ENCODE measurements around the gene ADAM12.

DNA sequence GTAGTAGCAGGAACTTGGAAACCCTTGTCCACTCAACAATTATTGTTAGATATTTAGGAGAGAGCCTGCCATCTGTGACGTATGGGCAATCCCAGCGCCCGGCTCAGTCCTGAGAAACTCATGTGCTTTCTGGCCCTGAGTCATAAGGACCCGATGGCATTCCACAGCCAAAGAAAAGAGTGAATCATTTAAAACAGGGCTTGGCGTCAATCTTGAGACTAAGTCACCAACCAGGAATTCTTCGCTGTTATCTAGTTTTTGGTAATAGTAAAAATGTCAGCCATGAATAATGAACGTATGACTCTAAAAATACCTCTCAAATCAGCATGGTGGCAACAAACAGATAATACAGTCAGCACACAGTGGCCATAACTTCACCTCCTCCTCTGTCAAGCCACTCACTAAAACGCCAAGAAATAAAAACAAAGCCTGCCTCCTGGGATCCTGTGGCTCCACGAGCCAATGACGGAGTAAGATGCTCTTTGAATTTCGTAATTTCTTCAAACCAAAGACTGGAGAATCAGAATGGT, 140.8 kb downstream of the ADAM12 start:
- TF ChIP-seq, protein P1, sequence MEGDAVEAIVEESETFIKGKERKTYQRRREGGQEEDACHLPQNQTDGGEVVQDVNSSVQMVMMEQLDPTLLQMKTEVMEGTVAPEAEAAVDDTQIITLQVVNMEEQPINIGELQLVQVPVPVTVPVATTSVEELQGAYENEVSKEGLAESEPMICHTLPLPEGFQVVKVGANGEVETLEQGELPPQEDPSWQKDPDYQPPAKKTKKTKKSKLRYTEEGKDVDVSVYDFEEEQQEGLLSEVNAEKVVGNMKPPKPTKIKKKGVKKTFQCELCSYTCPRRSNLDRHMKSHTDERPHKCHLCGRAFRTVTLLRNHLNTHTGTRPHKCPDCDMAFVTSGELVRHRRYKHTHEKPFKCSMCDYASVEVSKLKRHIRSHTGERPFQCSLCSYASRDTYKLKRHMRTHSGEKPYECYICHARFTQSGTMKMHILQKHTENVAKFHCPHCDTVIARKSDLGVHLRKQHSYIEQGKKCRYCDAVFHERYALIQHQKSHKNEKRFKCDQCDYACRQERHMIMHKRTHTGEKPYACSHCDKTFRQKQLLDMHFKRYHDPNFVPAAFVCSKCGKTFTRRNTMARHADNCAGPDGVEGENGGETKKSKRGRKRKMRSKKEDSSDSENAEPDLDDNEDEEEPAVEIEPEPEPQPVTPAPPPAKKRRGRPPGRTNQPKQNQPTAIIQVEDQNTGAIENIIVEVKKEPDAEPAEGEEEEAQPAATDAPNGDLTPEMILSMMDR (IDR thresholded peaks at IDR 0.05): no peak
- TF ChIP-seq POLR2A (IDR thresholded peaks at IDR 0.05): no peak
